NCI-H2171 treated with DMSO at 0.1 percent for 48 hours (cell line): ENCODE data around the gene LKAAEAR1.
"Not testable (repeated sequence)": the region's sequence is repeated elsewhere in the genome, so short reads cannot be mapped to it uniquely, and the experiment has no call there.

Experiments
- DNase-seq: peaks from one replicate; lab custom pipeline; 2025; lab: John Stamatoyannopoulos, UW

The LKAAEAR1 gene

GRCh38 chr20:64083804-64084684 lies at the start of gene LKAAEAR1:
Gene LKAAEAR1, minus strand, starts transcription at chr20:64084398. Its CDS starts 179 bp downstream, at chr20:64084219.
- DNase-seq = peak; percentile 75

GRCh38 chr20:64131406-64131805 lies 47.2 kb upstream of the LKAAEAR1 start:
- peak; percentile 19 for DNase-seq

GRCh38 chr20:64130876-64131275 lies 46.7 kb upstream of the LKAAEAR1 start:
- DNase-seq = no peak

GRCh38 chr20:64130271-64130670 lies 46.1 kb upstream of the LKAAEAR1 start:
- DNase-seq = no peak

- DNase-seq = no peak
Measured at GRCh38 chr20:64129146-64129782, 45.1 kb upstream of the LKAAEAR1 start.

GRCh38 chr20:64123517-64123916 lies 39.3 kb upstream of the LKAAEAR1 start:
- DNase-seq = not testable (repeated sequence)

- not testable (repeated sequence) for DNase-seq
Measured at GRCh38 chr20:64122927-64123326, 38.7 kb upstream of the LKAAEAR1 start.

GRCh38 chr20:64121586-64121985 lies 37.4 kb upstream of the LKAAEAR1 start:
- DNase-seq = no peak

GRCh38 chr20:64119681-64120341 lies 35.6 kb upstream of the LKAAEAR1 start:
- DNase-seq = no peak

- no peak for DNase-seq
Measured at GRCh38 chr20:64119301-64119680, 35.1 kb upstream of the LKAAEAR1 start.

GRCh38 chr20:64117432-64117777 lies 33.2 kb upstream of the LKAAEAR1 start:
- not testable (repeated sequence) for DNase-seq

GRCh38 chr20:64116541-64117431 lies 32.6 kb upstream of the LKAAEAR1 start:
- no peak for DNase-seq

GRCh38 chr20:64116016-64116415 lies 31.8 kb upstream of the LKAAEAR1 start:
- no peak for DNase-seq

GRCh38 chr20:64115171-64115911 lies 31.1 kb upstream of the LKAAEAR1 start:
- no peak for DNase-seq

- no peak for DNase-seq
Measured at GRCh38 chr20:64114356-64114971, 30.3 kb upstream of the LKAAEAR1 start.

GRCh38 chr20:64113796-64114355 lies 29.7 kb upstream of the LKAAEAR1 start:
- no peak for DNase-seq

- DNase-seq = no peak
Measured at GRCh38 chr20:64113444-64113775, 29.2 kb upstream of the LKAAEAR1 start.

GRCh38 chr20:64112691-64113443 lies 28.7 kb upstream of the LKAAEAR1 start:
- DNase-seq = no peak

GRCh38 chr20:64111841-64112641 lies 27.8 kb upstream of the LKAAEAR1 start:
- DNase-seq = peak; percentile 59
